Head of caudate nucleus (tissue), 42 donors: ENCODE results near the gene SKP1.

Experiments
- DNase-seq, 42 donors: peaks; one replicate each; pipeline versions ENCODE4 v3.0.0 to v3.0.0-alpha.2; 2020 to 2021; ENCODE audit warnings: mixed read lengths in 7 of 42
- intact Hi-C: fragments of 100-400 bp; cut with DNase I; formaldehyde crosslinking; loops from one replicate; pipeline ENCODE4 v1.15.0; 2022

SKP1 gene

GRCh38 chr5:134135091-134135655 is 41.6 kb downstream of the SKP1 start:
- DNase-seq = peak in 6 of 42 donors; percentile 1 to 16 (median 4)
- intact Hi-C loops = no loop called here

- peak in 9 of 42 donors; percentile 2 to 36 (median 15) for DNase-seq
- intact Hi-C loops = no loop called here
Observed at GRCh38 chr5:134133995-134134541, 42.7 kb downstream of the SKP1 start.

GRCh38 chr5:134133188-134133994 is 43.4 kb downstream of the SKP1 start:
- intact Hi-C loops = no loop called here
- peak in 4 of 42 donors; percentile 12 to 39 (median 26) for DNase-seq

GRCh38 chr5:134132372-134133187 is 44.2 kb downstream of the SKP1 start:
- intact Hi-C loops = no loop called here
- peak in 2 of 42 donors; percentile 3 to 10 for DNase-seq

- DNase-seq = peak in 1 of 42 donors; percentile 17
- intact Hi-C loops = no loop called here
Observed at GRCh38 chr5:134131578-134132350, 45.0 kb downstream of the SKP1 start.

GRCh38 chr5:134131165-134131564 is 45.6 kb downstream of the SKP1 start:
- DNase-seq = peak in 1 of 42 donors; percentile 2
- intact Hi-C loops = no loop called here

DNA sequence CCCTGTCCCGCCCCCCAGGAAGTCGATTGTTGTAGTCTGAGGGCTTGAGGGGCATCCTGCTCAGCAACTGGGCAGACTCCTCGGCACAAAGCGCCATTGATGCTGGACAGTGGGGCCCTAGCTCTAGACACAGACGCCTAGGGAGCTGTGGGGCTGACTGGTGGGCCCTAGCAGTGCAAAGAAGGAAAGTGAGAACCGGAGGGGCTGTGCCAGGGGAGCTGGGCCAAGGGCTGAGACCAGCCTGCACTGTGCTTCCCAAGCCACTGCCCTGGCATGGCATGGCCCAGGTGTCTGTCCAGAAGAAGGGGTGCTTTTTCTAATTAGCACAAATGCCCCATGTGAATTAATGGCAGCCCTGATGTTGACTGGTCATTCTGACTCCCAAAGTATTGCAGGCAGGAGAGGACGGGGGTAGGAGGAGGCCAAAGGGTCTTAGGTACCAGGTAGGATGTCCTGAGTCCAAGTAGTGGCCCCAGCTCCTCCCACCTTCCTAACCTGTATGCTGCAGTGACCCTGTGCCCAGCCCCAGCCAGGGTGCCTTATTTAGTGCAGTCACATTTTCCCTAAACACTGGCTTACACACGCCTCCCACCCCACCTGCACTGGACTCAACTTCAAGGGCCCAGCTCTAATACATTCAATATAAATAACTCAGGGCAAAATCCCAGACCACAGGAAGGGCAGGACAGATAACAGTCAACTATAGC is 46.4 kb downstream of the SKP1 start:
- DNase-seq = peak in 1 of 42 donors; percentile 25
- intact Hi-C loops = no loop called here

DNA sequence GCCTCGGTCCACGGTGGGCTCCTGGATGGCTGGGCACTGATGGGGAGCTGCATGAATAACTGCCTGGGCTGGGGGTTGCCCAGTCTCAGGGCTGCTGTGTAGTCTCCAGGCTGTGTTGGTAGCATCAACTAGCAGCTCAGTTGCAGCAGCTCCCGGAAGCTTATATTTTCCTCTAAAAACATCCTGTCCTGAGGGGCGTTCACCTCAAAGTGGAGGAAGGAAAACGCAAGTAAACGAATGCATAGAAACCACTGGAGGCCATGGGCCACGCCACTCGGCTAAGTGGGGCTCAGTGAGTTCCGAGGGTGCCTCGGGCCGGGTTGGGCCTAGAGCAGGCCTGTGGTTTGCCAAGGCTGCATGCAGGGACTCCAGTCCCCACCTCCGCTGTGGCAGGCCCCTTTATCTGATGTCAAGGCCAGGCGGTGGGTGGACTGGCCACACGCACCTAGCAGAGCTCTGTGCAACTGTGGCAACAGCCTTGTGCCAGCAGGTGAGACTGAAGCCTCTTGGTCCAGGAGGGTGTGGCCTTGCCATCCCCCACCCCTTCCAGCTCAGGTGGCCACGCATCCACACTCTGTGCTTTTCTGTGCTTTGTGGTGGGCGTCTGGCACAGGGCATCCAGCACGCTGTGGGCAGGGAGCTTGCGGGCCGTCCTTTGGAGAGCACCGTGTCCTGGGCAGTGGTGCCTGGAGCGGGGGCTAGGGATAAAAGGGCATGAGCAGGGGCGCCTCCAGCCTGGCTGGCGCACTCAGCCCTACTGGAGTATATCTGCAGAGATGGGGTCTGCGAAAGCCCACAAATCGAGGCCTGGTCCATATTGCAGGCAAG is 47.1 kb downstream of the SKP1 start:
- no peak for DNase-seq
- intact Hi-C loops = no loop called here

DNA sequence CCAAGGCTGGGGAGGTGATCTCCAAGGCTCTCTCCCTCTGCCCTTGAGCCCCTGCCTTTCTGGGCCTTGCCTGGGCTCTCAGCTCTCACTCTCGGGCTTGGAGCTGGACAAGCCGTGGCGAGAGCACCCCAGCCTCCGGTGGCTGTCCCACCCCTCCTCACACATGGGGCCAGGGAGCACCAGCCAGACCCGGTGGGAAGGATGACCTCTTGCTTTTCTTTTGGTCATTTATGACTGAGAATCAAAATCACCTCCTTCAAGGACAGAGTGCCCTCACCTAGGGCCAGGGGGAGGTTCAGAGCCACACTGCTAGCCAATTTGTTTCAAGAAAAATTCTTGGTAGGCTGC is 48.1 kb downstream of the SKP1 start:
- no peak for DNase-seq
- intact Hi-C loops = no loop called here

GRCh38 chr5:134127988-134128647 is 48.6 kb downstream of the SKP1 start:
- no peak for DNase-seq
- intact Hi-C loops = no loop called here

- DNase-seq = peak in 5 of 42 donors; percentile 24 to 56 (median 29)
- intact Hi-C loops = no loop called here
Observed at GRCh38 chr5:134127376-134127861, 49.3 kb downstream of the SKP1 start.

GRCh38 chr5:134125039-134126015 is 51.4 kb downstream of the SKP1 start:
- intact Hi-C loops = no loop called here

GRCh38 chr5:134124289-134125038 is 52.3 kb downstream of the SKP1 start:
- DNase-seq = no peak
- intact Hi-C loops = no loop called here

More at GRCh38 chr5:134125039-134126015, 51.4 kb downstream of the SKP1 start:
- DNase-seq = peak in 23 of 42 donors; percentile 23 to 63 (median 48)

GRCh38 chr5:134123360-134123759 is 53.4 kb downstream of the SKP1 start:
- intact Hi-C loops = no loop called here

DNA sequence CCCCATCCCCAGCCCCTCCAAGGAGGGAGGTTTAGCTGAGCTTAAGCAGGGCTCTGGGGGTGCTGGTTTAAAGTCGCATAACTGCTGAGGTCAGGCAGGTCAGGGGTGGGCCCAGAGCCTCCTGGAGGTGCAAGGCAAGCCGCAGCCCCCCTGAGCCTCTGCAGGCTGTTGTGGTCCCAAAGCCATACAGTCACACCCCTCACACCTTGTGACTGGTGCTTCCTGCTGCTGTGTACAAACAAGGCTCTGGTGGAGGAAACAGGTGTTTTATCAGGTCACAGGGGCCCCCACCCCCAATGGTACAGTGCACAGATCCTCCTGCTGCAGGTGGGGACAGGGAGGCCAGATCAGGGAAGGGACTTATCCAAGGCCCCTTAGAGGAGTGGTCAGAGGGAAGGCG is 54.2 kb downstream of the SKP1 start:
- no peak for DNase-seq
- intact Hi-C loops = no loop called here

More at GRCh38 chr5:134123360-134123759, 53.4 kb downstream of the SKP1 start:
- no peak for DNase-seq
